Measurements from ENCODE around the gene CSN3.

The CSN3 gene

GRCh38 chr4:70251945-70252277 is 9.5 kb downstream of the CSN3 start:
- no peak for DNase-seq (ENCODE audit: low read depth, low spot score)
- H3K4me3 ChIP-seq (ENCODE audit: low read depth, low read length) = no peak overlapping the region
- no peak for TF ChIP-seq CTCF (IDR thresholded peaks at IDR 0.05; ENCODE audit: low read depth, low read length)
- in situ Hi-C loops (cut with HindIII; ENCODE audit: low sequenced_read_pairs) = no loop called here

- in situ Hi-C loops (cut with HindIII; ENCODE audit: low sequenced_read_pairs) = no loop called here
- no peak for TF ChIP-seq CTCF (IDR thresholded peaks at IDR 0.05; ENCODE audit: low read depth, low read length)
- DNase-seq (ENCODE audit: low read depth, low spot score) = no peak
- no peak overlapping the region for H3K4me3 ChIP-seq (ENCODE audit: low read depth, low read length)
Measured at GRCh38 chr4:70269674-70270073, 27.3 kb downstream of the CSN3 start.

GRCh38 chr4:70277121-70277520 is 34.7 kb downstream of the CSN3 start:
- DNase-seq (ENCODE audit: low read depth, low spot score) = no peak
- no peak for TF ChIP-seq CTCF (IDR thresholded peaks at IDR 0.05; ENCODE audit: low read depth, low read length)
- in situ Hi-C loops (cut with HindIII; ENCODE audit: low sequenced_read_pairs) = no loop called here
- no peak overlapping the region for H3K4me3 ChIP-seq (ENCODE audit: low read depth, low read length)

- no peak for TF ChIP-seq CTCF (IDR thresholded peaks at IDR 0.05; ENCODE audit: low read depth, low read length)
- DNase-seq (ENCODE audit: low read depth, low spot score) = no peak
- H3K4me3 ChIP-seq (ENCODE audit: low read depth, low read length) = no peak overlapping the region
- in situ Hi-C loops (cut with HindIII; ENCODE audit: low sequenced_read_pairs) = no loop called here
Measured at GRCh38 chr4:70280567-70280966, 38.2 kb downstream of the CSN3 start.

GRCh38 chr4:70288651-70289050 is 46.3 kb downstream of the CSN3 start:
- in situ Hi-C loops (cut with HindIII; ENCODE audit: low sequenced_read_pairs) = no loop called here
- TF ChIP-seq CTCF (IDR thresholded peaks at IDR 0.05; ENCODE audit: low read depth, low read length) = no peak
- no peak for DNase-seq (ENCODE audit: low read depth, low spot score)
- no peak overlapping the region for H3K4me3 ChIP-seq (ENCODE audit: low read depth, low read length)

DNA sequence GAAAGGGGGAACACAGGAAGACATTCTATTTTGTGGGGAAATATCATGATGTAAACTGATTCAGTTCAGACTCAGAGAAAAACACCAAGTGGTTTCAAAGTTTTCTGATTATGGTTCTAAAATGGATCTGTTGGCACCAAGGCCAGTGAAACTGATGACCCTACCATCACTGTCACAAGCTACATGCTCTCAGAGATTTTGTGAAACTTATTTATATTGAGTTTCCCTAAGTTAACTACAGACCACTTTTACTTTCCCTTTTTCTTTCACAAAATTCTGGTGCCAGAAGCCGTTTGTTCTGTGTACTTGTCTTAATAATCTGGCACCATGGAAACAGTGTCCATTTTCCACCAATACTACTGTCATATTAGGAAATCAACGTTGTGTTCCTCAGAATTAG is 48.9 kb downstream of the CSN3 start:
- in situ Hi-C loops (cut with HindIII; ENCODE audit: low sequenced_read_pairs) = no loop called here
- no peak for DNase-seq (ENCODE audit: low read depth, low spot score)
- TF ChIP-seq CTCF (IDR thresholded peaks at IDR 0.05; ENCODE audit: low read depth, low read length) = no peak
- no peak overlapping the region for H3K4me3 ChIP-seq (ENCODE audit: low read depth, low read length)

DNA sequence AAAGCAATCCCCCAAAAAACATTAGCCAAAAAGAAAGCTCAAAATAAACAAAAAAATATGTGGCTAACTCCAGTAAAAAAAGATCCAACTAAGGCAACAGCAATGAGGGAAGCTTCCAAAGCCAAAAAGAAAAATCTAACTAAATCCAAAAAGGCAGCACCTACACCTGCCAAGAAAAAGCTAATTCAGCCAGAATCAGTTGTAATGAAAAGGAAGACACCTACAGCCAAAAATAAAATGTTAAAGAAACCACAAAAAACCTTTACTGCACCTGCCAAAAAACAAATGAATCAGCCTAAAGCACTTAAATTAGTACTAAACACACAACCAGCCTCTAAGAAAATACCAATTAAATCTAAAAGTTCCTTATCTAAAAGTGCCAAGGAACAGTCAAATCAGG is 55.2 kb downstream of the CSN3 start:
- no peak overlapping the region for H3K4me3 ChIP-seq (ENCODE audit: low read depth, low read length)
- DNase-seq (ENCODE audit: low read depth, low spot score) = no peak
- no peak for TF ChIP-seq CTCF (IDR thresholded peaks at IDR 0.05; ENCODE audit: low read depth, low read length)
- in situ Hi-C loops (cut with HindIII; ENCODE audit: low sequenced_read_pairs) = no loop called here
